Right renal cortex interstitium (tissue), 3 donors: Measurements from ENCODE around the gene NFIA. TPM values are rescaled to one million over a fixed set of nuclear protein-coding genes. Genes with fewer than 3 reads are reported as not detected.

Experiments used
- DNase-seq, 3 donors: peaks; one replicate each; pipeline ENCODE4 v3.0.0-alpha.2; 2013; ENCODE audit warnings: low read depth in 3 of 3, low spot score in 2 of 3
- polyA plus RNA-seq, 3 donors: library from polyadenylated mRNA; unstranded; fragments of 120-200 nt; gene quantifications; one replicate each; pipeline ENCODE4 v1.2.1, GENCODE V29; 2013; ENCODE audit not compliant: insufficient read length in 3 of 3

Gene NFIA
- polyA plus RNA-seq, 3 donors, result 15.8 to 17.3 (median 16.3) TPM

DNA sequence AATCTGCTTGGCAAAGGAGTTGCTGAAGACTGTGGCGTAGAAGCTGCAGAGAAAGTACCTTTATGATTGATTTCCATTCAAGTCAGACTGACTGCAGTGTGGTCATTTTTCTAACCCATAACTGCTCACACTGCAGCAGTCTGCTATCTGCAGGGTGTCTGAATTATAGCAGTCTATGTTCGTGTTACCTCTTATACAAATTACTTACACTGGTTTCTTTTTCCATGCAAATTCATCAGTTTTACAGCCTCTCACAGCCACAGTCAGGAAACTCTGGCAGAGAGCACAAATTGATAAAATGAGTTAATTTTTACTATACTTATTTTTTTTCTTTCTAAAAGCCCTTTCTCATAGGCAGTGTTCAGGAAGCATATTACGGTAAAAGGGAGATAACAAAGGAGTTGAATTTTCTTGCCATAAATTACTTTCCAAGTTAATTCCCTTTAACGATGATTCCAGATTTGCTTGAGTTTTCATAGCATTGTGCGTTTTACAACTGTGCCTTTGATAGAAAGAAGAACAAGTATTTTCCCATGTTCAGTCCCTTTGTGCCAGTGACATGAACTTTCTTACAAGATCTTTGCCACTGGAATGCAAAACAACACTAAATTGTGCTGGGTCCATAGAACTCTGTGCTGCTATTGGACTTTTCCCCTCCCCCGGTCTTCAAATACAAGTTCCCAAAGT is 261.5 kb downstream of the NFIA start:
- no peak for DNase-seq

GRCh38 chr1:61344696-61345095 is 262.3 kb downstream of the NFIA start:
- DNase-seq, result no peak

- DNase-seq, result no peak
Measured at GRCh38 chr1:61348025-61348665, 265.8 kb downstream of the NFIA start.

- no peak for DNase-seq
Measured at GRCh38 chr1:61352845-61353435, 270.6 kb downstream of the NFIA start.

DNA sequence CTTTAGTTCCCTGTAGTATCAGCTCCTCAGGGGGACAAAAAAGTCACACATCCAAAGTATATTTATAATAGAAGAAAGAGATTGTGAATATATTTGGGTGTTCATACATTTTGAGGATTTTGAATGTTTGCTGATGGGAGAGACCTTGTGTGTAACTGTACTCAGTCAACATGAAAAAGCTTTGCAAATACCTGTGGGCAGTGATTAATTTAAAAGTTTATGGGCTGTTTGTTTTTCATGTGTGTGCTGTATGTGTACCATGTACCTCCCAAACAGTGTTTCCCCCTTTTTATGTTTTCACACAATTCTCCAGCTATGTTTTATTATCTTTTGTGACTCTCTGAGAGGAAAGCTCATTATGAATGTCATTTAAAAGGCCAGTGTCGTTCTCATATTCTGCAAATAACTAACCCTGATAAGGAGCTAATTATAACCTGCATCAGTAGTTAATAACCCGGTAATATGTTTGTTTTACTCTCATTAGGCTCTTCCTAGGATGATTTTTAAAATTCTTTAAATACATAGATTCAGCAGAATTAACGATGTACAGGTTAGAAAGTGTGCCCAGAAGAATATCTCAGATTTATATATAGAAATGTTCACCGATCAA is 271.5 kb downstream of the NFIA start:
- no peak for DNase-seq

DNA sequence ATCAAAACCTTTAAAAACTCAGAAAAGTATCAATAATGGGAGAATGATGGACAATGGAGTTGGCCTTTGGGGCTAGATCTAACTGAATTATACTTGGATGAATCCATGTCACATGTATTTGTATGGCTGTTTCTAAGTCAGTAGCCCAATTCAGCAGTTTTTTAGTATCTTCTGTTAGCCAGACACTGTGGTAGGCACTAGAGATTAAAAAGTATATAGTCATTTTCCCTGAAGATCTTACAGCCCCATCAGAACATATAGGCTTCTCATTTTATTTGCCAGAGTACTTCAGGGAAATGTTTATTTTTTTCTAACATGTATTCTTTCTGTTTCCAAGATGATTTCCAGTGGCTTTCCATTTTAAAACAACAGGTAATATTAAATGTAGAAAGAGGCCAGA is 273.7 kb downstream of the NFIA start:
- DNase-seq, result no peak

DNA sequence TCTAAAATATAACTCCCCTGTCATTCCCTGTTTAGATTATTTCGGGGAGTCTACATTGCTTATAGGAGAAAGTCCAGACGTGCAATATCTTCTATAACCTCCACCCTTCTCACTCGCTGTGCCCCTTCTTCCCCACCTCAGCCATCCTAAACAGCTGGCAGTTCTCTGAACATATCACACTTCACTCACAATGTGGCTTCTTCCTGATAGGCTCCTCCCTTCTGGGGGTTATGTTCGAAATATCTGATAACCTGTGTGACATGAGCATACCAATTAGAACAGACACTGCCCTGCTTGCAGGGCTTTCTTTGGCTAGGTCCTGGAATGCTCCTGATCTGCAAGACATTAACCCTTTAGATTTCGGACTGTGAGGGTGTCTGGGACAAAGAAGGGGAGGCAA is 274.6 kb downstream of the NFIA start:
- no peak for DNase-seq

GRCh38 chr1:61357539-61357938 is 275.2 kb downstream of the NFIA start:
- no peak for DNase-seq

DNA sequence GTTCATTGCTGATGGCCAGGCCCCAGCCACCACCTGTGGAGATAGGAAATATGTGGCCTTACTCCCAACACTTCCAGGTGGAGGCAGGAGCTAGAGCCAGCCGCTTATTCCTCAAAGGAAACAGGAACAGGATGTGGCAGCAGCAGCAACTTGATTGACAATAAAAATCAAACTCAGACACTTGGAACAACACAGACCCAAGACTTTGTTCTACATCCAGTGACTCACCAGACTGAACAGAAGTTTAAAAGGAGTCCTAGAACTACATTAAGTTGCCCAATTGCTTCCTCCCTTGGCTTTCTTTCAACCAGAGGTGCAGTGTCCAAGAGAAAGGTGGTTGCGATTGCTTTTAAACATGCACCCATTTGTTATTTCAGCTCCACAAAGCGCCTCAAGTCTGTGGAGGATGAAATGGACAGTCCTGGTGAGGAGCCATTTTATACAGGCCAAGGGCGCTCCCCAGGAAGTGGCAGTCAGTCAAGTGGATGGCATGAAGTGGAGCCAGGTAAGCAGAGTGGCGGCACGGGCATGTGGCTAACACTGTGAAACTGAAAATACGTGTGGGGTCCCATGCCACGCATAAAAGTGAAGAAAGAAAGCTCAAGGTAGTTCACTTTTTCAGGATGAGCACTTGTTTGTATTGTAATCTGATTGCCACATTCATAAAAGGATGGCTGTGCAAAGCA is 276.6 kb downstream of the NFIA start:
- DNase-seq, result no peak

DNA sequence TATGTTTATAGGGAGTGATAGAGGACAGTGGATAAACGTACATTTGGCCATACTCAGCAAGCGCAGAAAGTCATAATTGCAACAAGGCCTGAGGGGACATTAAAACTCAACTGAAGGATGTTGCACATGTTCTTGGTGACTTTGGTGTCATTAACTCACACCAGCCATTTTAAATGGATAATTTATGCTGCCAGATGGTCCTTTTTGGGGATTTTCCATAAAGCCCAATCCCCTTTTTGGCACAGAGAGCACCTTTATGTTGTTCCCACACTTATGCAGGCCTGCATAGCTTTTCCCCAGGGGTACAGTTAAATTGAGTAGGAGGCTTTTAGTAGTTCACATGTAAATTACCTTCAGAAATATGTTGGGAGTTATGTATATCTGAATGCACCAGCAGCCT is 279.6 kb downstream of the NFIA start:
- no peak for DNase-seq

GRCh38 chr1:61362351-61362750 is 280.0 kb downstream of the NFIA start:
- no peak for DNase-seq

DNA sequence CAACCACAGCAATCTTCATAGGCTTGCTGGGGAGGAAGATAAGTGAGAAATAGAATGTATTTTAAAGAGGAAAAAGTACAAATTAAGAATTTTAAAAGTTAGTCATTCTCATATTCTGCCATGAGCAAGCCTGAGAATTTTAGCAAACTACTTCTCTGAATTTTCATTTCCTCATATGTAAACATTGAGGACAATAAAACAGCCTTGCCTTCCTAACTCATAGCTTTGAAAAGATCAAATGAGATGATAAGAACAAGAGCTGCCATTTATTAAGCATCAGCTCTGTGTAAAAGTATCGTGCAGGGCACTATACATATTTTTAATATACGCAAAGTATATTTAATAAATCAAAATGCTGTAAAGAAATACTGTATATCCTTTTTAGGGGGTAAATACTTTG is 286.0 kb downstream of the NFIA start:
- no peak for DNase-seq

GRCh38 chr1:61368876-61369275 is 286.5 kb downstream of the NFIA start:
- no peak for DNase-seq

DNA sequence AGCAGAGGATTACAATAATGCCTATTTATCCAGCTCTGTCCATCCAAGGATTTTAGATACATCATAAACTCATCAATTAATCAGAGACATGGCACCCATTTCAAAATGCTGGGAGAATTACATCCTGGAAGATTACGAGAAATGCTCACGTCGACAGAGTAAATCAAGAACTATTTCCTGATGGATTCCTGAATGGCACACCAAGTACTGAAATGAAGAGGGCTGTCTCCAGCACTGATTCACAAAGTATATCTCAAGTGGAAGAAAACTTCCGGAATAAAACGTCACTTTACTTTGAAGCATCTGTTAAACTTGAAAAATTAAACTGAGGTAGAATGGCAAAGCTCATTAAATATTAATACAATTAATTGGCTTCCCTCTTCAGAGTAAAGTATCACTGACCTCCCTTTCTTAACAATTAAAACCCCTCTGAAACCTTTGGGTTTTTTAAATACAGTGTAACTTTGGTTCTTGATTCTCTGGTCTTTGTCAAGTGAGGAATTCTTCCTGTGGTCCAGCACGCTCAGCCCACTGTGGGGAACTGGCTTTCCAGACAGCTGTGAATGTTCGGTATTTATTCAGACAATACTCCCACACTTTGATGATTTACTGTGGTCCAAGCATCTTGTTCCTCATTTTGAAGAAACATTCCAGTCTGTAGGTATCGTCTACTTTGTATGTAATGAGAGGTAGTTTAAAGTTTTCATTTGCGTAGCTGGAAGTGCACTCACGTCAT is 288.0 kb downstream of the NFIA start:
- DNase-seq, result no peak

DNA sequence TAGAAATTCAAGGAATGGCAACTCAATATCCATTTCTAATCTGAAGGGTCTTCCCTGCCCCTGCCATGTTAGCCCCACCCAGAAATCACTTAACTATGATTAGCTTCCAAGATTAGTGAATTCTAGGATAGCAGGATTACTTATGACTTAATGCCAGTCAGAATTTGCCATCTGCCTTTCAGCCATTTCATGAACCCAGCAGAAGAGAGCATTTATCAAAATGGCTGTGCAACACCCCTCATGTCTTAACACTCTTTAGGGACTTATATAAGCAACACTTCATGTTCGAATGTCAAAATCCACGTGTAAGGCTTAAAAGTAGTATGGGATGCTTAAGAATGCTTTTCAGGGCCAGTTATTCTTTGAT is 288.5 kb downstream of the NFIA start:
- no peak for DNase-seq

- DNase-seq, result no peak
Measured at GRCh38 chr1:61372944-61373343, 290.6 kb downstream of the NFIA start.

DNA sequence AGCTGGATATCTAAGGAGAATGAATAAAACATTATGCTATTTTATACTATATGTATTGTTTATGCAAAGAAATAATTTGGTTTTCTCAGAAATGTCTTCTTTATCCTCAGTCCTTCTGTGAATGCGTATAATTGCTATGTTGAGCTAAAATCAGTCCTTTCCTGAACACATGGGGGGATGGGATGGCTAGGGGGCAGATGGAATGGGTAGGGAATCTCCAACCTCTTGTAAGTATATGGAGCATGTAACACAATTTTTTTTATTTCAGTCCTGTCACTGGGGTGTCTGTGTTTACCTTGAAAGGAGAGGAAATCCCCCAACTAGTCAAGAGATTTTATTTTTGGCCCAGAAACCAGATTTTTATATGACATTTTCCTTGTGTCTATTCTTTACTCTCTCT is 291.8 kb downstream of the NFIA start:
- DNase-seq, result no peak

- no peak for DNase-seq
Measured at GRCh38 chr1:61375082-61375880, 292.9 kb downstream of the NFIA start.

- DNase-seq, result no peak
Measured at GRCh38 chr1:61376151-61376550, 293.8 kb downstream of the NFIA start.
